Kidney tubule cell (primary cell): ENCODE measurements around the gene VMA21.

Source experiments
- DNase-seq: peaks from one replicate; pipeline ENCODE4 v3.0.0-alpha.2; 2018; ENCODE audit warnings: low spot score

The VMA21 gene

GRCh38 chrX:151396825-151397740, at the start of gene VMA21:
Gene VMA21 (plus strand): TSS chrX:151397206. CDS start chrX:151397309, 103 bp downstream.
- peak; percentile 82 for DNase-seq

- DNase-seq: no peak
Observed at GRCh38 chrX:151359341-151359740, 37.7 kb upstream of the VMA21 start.

GRCh38 chrX:151359931-151360871, 36.8 kb upstream of the VMA21 start:
- peak; percentile 13 for DNase-seq

- no peak for DNase-seq
Observed at GRCh38 chrX:151363316-151363715, 33.7 kb upstream of the VMA21 start.

- no peak for DNase-seq
Observed at GRCh38 chrX:151365579-151365978, 31.4 kb upstream of the VMA21 start.

GRCh38 chrX:151370906-151371305, 26.1 kb upstream of the VMA21 start:
- no peak for DNase-seq

GRCh38 chrX:151384807-151385206, 12.2 kb upstream of the VMA21 start:
- no peak for DNase-seq

- no peak for DNase-seq
Observed at GRCh38 chrX:151386838-151387459, 10.1 kb upstream of the VMA21 start.

- DNase-seq: no peak
Observed at GRCh38 chrX:151391722-151392121, 5.3 kb upstream of the VMA21 start.

- DNase-seq: no peak
Observed at GRCh38 chrX:151393514-151393913, 3.5 kb upstream of the VMA21 start.

- peak; percentile 61 for DNase-seq
Observed at GRCh38 chrX:151396042-151396824, 773 bp upstream of the VMA21 start.

- DNase-seq: no peak
Observed at GRCh38 chrX:151397741-151398070, 700 bp downstream of the VMA21 start.

GRCh38 chrX:151398346-151398745, 1.3 kb downstream of the VMA21 start:
- no peak for DNase-seq

- peak; percentile 36 for DNase-seq
Observed at GRCh38 chrX:151402719-151403390, 5.8 kb downstream of the VMA21 start.

GRCh38 chrX:151416579-151416978, 19.6 kb downstream of the VMA21 start:
- DNase-seq: no peak

GRCh38 chrX:151419782-151420181, 22.8 kb downstream of the VMA21 start:
- DNase-seq: no peak

GRCh38 chrX:151424505-151424904, 27.5 kb downstream of the VMA21 start:
- no peak for DNase-seq

- DNase-seq: no peak
Observed at GRCh38 chrX:151448509-151448908, 51.5 kb downstream of the VMA21 start.

- DNase-seq: peak; percentile 12
Observed at GRCh38 chrX:151458824-151459223, 61.8 kb downstream of the VMA21 start.
